ENCODE data around the gene LSP1. TPM values are rescaled to one million over a fixed set of nuclear protein-coding genes. Genes with fewer than 3 reads are reported as not detected.

Gene LSP1
- total and polyA plus RNA-seq, 2 of the 4 experiments (the other 2 are of a cell fraction), result not detected

- dilution Hi-C loops (cut with HindIII; ENCODE audit: low sequenced_read_pairs, unreplicated experiment) (no loop called here), intact Hi-C loops (cut with micrococcal nuclease) (no loop called here), in situ Hi-C loops (cut with MboI; ENCODE audit: low sequenced_read_pairs) (no loop called here)
- ChIA-PET POLR2A (ENCODE audit: unreplicated experiment) (no interaction called here), CTCF (no interaction called here)
- no peaks in the 10 kb centered on the region for H4K20me1 ChIP-seq (ENCODE audit: insufficient read depth, low read length)
- peak overlapping the region; percentile 26 for H2BK5ac ChIP-seq (ENCODE audit: low read depth, low read length, poor library complexity, severe bottlenecking)
- no peak overlapping the region; the same call in 1 of the 2 replicates for H3K9ac ChIP-seq (ENCODE audit: low read depth, low read length)
- peak overlapping the region; percentile 1; the same call in 2 of the 3 replicates for H2BK15ac ChIP-seq (ENCODE audit: low read depth, low read length)
- peak overlapping the region; percentile 69; the same call in 1 of the 2 replicates for H4K5ac ChIP-seq (ENCODE audit: low read depth, low read length)
- H2BK20ac ChIP-seq (ENCODE audit: low read depth, low read length), result peak overlapping the region; percentile 83
- H3K36me3 ChIP-seq (ENCODE audit: control insufficient read depth, insufficient read depth, low read length), result no peaks in the 10 kb centered on the region
- H3K14ac ChIP-seq (replicated peaks; ENCODE audit: low read depth, low read length), result peak overlapping the region; percentile 62; the same call in 1 of the 2 replicates
- H4K91ac ChIP-seq (ENCODE audit: insufficient read depth, low read depth, low read length), result peak overlapping the region; percentile 89
- H3K9me3 ChIP-seq (ENCODE audit: control insufficient read depth, insufficient read depth, low read length), result no peaks in the 10 kb centered on the region
- 70% methylated on average over 7 of the region's 27 CpGs; no CpG with 5 or more reads in 1 of the 2 experiments for WGBS, 2 experiments (ENCODE audit: extremely low coverage in 2 of 2, insufficient read length in 1 of 2)
- peak overlapping the region; percentile 22; the same call in 1 of the 2 replicates for H3K18ac ChIP-seq (ENCODE audit: low read depth, low read length)
- peak overlapping the region; percentile 98 for H2AK9ac ChIP-seq (replicated peaks; ENCODE audit: low read depth, low read length, poor library complexity)
- H3K9me1 ChIP-seq (ENCODE audit: insufficient read depth, low read length), result peaks cover 4% of the 10 kb centered on the region
- peak overlapping the region; percentile 78 for H3K4ac ChIP-seq (ENCODE audit: low read depth, low read length)
- peak overlapping the region; percentile 91 for H2AFZ ChIP-seq (replicated peaks; ENCODE audit: low read length, poor library complexity)
- DNase-seq (peak; percentile 86), ATAC-seq (ENCODE audit: low read depth) (peak; percentile 99)
- no peak overlapping the region for H3K23ac ChIP-seq (ENCODE audit: low read depth, low read length)
- no TSS peak for BruUV-seq (replicated peaks)
- no peaks in the 10 kb centered on the region for H3K79me1 ChIP-seq (ENCODE audit: low read depth in 1 of 2, low read length in 2 of 2)
- H3K4me3 ChIP-seq (ENCODE audit: insufficient read depth, low read depth, low read length), result no peak overlapping the region
- peaks cover 15% of the 10 kb centered on the region for H3K27me3 ChIP-seq (ENCODE audit: control insufficient read depth, insufficient read depth, low read length)
- H2AK5ac ChIP-seq (ENCODE audit: low read depth, low read length), result peak overlapping the region; percentile 82
- peaks cover 14% of the 10 kb centered on the region for H3K4me1 ChIP-seq (ENCODE audit: control insufficient read depth, insufficient read depth, low read length)
- no peak for TF ChIP-seq ELK1 (IDR thresholded peaks at IDR 0.05; ENCODE audit: borderline replicate concordance, low read depth, low read length)
- TF ChIP-seq BHLHE40 (IDR thresholded peaks at IDR 0.05; ENCODE audit: low read depth, low read length), result 0 out of 2 replicates have a peak, but pooled peaks have one; percentile 19
- peak; percentile 98 for TF ChIP-seq FOS (IDR thresholded peaks at IDR 0.05; ENCODE audit: low read depth, low read length)
- peak; percentile 79 for TF ChIP-seq MAZ (IDR thresholded peaks at IDR 0.05; ENCODE audit: borderline replicate concordance, low read depth, low read length)
- TF ChIP-seq SMC3 (IDR thresholded peaks at IDR 0.05; ENCODE audit: low read depth, low read length), result no peak
- peak overlapping the region; percentile 40 to 79; a peak in 3 of 4 replicates for H4K8ac ChIP-seq (ENCODE audit: low read depth in 2 of 2, low read length in 2 of 2)
- no peak overlapping the region; the same call in 1 of the 2 replicates for H3K56ac ChIP-seq (ENCODE audit: extremely low read depth, insufficient read depth, low read length)
- H3K27ac ChIP-seq (ENCODE audit: insufficient read depth, low read length), result peak overlapping the region; percentile 25; the same call in 1 of the 2 replicates
- peak overlapping the region; percentile 90 for H2BK120ac ChIP-seq (ENCODE audit: low read depth, low read length)
- H3K4me2 ChIP-seq (ENCODE audit: low read depth, low read length), result peak overlapping the region; percentile 43; the same call in 1 of the 2 replicates
Observed at GRCh38 chr11:1863352-1864216, 10.7 kb downstream of the LSP1 start.
